CD4-positive, alpha-beta T cell treated with Interleukin-12 subunit alpha and Interleukin-12 subunit beta, for 1 hour (primary cell): Measurements from ENCODE around the gene ANKRD22.
"Not testable (repeated sequence)": the region's sequence is repeated elsewhere in the genome, so short reads cannot be mapped to it uniquely, and the experiment has no call there.

Experiments
- DNase-seq: peaks from one replicate; pipeline ENCODE4 v3.0.0-alpha.2; 2020

ANKRD22 gene

DNA sequence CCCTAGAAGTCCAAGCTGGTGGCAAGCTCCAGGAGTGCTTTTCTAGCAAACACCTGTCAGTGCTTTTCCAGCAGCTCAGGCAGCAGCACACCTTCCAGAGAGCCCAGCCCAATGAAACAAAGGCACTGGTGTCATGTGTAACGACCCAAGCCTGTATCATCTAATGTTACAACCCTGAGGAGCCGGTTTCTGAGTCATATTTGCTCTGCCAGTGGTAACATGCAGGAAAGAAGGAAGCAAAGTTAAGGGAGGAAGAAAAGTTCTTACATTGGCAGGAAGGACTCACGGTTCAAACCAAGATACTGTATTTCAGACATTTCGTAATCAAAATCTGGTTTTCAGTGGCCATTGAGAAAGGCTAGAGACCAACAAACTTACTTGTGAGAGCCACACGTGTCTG is at the start of gene ANKRD22:
ANKRD22 (minus strand) TSS at position 139 of the 400 bp plus-strand sequence. CDS start 237 bp downstream, outside the sequence.
- no peak for DNase-seq

DNA sequence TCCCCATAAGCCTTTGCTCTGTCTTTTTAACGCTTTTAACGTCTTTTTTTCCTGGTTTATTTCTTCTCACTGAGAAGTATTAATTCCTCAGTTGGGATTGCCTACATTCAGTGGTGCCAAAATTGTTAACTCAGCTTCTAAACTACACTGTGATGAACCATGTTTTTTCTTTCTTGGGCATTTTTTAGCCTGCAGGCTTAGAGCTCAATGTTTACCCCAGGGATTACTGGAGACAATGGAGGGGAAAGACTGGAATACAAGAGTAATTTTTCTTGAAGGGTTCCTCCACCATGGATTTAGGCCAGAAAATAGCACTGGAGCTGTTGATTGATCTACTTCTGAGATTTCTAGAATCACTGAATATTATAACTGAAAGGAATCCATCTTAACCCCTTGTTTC is 48.2 kb upstream of the ANKRD22 start:
- no peak for DNase-seq

DNA sequence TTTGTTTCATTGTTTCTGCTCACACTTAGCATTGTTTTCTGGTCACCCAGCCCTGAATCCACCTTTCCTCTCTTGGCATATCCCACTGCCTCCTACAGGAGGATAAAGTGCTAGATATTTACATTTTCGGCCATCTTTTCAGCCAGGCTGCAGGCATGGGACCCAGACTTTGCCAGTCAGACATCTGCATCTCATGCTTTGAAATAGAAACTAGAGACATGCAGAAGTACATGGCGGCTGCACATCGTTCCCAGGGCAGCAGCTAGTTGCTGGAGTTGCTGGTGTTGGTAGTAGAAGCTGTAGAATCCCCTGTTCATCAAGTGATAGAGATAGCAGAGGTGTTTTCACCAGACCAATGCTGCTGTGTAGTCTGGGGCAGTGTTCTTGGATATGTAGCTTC is 47.1 kb upstream of the ANKRD22 start:
- no peak for DNase-seq

DNA sequence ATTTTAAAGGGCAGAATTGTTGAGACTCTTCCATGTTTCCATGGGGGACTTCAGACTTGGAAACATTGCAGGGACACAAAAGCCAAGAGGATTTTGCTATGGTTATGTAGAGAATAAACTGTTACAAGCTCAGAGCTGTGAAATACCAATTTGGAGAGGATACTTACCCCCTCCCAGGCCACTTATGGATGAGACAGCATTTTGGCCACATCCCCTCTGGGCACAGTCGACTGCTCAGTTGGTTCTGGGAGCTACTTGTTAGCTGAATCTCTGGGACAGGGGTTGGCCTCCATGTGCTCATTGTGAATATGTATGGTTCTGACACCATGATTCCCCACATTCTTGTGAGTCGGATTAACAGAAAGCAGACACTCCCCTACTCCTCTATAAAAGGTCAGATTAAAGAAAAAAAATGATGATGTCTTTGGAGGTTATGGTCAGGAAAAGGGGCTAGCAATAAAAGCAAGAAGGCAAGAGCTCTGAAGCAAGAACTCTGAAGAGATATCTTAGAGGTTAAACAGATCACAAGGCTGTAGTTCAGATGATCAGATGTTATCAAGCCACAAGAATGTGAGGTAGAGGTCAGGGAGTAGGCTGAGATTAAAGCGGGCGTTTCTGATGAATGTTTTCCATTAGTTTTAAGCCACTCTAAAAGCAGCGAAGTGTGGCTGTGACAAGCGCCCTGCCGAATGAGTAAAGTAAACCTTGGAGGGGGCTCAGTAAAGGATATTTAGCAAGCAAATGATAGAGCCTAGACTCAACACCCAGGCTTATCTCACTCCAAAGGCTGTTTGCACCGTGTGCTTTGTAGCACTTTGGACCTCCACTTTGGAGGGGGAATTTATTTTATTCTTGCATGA is 45.6 kb upstream of the ANKRD22 start:
- DNase-seq: no peak

DNA sequence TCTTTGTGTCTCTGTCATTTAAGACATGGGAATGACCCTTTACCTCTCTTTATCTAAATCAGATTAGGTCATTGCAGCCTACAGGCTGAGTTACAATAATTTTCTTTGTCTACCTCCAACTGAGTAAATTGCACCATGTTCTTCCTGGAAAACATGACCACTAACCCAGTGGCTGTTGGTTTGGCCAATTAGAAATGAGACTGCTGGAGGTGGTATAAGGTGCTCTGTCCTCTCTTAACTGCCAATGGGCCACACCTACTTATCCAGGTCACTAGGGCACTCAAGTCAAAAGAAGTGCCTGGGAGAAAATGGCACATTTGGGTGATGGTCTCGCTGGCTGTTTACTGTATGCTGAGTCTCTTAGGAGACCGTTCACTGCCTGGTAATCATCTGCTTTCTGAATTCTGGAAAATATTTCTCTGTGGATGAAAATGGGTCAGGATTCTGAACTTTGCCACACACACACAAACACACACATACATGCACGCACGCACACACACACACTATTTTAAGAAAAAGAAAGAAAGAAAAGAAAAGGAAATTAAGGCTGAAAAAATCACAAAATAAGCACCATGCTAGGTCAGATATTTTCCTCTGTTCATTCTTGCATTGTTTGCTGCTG is 44.8 kb upstream of the ANKRD22 start:
- no peak for DNase-seq

DNA sequence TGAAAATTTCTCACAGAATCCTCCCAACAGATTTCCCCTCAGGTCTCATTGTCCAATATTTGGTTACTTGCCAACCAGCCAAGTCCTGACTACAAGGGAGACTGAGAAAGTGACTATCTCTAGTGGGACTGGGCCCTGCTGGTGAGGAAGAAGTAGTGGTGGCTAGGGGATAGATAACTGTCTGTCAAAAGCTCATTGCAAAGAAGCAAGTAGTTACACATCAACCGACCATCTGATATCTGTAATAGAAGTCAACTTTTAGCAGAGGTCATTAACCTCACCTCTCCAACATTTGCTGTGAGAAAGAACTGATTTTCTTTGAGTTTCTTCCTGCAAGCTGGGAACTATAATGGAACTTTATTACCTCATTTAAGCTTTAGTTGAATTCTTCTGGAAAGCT is 43.6 kb upstream of the ANKRD22 start:
- DNase-seq: no peak

DNA sequence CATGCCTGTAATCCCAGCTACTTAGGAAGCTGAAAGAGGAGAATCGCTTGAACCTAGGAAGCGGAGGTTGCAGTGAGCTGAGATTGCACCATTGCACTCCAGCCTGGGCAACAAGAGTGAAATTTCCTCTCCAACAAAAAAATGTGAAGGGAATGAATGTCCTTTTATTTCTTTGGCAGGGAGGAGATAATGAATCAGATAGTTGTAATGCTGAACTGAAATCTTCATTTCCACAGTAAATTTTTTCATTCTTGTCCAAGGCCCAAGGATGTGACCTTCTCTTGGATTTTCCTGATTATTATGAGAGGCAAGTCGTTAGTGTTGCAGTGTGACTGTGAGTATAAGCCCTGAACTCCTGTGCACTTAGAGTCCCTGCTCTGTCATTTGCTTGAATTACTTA is 42.0 kb upstream of the ANKRD22 start:
- no peak for DNase-seq

DNA sequence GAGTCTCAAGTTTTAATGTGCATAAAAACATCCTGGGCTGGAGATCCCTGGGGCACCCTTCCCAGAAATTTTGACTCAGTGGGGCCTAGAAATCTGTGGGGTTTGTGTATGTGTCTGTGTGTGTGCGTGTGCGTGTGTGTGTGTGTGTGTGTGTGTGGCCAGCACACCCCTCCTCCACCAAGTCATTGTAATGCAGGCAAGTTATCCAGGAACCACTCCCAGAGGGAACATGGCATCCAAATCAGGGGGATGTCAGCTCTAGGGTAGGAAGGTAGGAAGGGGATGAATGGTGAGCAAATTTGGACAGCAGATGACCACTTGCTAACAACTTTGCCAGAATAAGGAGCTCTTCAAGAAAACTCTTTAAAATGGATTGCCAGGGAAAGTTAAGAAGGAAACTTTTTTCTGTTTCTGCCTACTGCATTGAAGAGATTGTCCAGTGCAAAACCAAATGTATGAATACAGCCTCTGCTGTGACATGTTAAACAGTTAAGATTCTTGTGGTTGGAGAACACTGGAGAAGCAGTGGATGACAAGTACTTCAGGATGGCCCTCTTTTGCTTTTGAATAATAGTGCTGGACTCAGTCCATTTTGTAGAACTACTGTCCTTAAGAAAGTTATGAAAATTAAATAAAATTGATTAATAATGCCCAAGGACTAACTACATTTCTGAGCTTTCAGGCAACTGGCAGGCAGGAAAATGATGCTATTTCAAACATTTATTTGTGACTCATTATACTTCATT is 40.8 kb upstream of the ANKRD22 start:
- DNase-seq: no peak

DNA sequence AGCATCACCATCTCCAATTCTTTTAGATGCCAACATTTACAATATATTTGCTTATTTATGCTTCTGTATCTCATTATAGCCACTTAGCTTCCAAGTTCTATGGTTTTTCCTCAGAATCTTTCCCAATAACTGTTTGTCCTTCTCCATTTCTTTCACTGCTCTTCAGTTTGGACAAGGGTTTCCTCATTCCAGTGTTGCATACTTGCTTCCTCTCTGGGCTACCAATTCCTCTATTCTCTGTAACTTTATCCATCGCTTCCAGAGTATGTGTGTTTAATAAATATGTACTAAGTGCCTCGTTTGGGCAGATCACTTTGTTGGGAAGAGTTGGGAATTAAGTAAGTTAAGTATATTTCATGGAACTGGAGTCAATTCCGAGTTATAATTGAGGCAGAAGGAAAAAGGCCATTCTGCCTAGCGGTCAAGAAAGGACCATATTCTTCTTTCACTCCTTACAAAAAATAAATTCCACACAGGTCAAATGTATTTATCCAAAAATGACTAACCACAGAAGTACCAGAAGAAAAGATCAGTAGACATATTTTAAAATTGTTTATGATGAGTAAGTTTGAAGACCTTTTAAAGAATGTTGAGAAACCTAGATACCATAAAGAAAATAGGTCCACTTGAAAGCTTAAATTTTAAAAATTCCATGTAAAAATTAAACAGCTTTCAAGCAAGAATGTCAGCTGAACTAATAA is 39.2 kb upstream of the ANKRD22 start:
- DNase-seq: no peak

DNA sequence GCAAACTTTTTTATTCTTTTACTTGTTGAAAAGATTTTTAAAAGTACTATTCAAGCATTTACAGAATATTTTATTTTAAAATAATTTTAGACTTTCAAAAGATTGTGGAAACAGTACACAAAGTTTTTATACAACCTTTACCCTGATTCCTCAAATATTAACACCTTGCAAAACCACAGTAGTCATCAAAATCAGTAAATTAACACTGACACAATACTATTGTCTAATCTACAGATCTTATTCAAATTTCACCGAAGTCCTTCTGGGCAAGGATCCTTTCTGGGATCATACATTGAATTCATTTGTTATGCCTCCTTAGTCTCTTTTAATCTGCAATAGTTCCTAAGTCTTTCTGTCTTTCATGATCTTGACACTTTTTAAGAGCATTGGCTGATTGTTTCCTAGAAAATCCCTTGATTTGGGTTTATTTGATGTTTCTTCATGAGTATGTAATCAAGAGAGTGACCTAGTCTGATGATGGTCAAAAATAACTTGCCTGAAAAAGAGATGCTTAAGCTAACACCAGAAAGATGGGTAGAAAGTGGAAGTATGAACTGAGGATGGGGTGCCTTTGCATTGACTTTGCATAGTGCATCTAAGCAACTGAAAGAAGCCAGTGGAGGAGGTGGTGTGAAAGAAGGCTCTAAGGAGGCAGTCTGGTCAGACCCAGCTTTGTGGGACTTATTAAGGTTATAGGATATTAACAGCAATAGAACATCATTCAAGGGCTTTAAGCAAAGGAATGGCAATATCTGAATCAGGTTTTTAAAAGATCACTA is 38.1 kb upstream of the ANKRD22 start:
- DNase-seq: no peak

DNA sequence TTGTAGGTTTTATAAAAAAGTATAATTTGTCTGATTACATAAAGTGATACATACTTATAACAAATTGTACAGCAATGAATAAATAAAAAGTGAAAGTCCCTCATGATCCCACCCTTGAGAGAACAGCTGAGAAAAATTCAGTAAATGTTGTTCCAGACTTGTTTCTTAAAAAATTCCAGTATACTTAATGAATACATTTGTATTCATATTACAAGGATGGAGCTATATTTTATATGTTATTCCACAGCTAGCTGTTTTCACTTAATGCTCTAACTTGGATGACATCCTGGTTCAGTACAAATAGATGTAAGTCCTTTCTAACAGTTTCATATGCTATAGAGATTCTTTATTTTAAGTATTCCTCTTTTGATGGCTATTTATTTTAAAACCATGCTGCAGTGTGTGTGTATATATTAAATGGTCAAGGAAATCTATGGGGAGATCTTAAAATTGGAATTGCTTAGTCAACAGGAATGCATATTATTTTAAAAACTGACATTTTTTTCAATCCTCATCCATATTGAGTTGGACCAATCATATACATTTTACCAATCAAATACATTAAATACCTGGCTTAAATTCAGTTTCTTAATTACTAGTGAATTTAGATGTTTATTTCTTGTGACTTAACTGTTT is 37.3 kb upstream of the ANKRD22 start:
- DNase-seq: no peak

DNA sequence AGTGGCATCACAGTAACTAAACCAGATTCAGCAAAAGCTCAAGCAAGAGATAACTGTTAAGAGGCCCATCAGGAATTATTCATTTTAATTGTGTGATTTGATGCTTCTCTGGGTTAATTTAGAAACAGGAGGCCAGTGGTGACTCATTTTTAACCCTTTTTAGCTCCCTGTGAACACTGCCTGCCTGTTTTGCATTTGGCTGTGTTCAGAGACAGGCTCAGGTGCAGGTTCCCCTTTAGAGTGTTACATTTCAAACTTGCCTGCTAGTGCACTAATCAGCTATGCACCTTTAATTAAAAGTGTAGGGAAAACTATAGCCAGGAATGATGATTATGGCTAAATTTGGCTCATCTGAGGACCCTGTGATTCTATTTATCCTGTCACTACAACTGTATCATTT is 34.9 kb upstream of the ANKRD22 start:
- DNase-seq: no peak

DNA sequence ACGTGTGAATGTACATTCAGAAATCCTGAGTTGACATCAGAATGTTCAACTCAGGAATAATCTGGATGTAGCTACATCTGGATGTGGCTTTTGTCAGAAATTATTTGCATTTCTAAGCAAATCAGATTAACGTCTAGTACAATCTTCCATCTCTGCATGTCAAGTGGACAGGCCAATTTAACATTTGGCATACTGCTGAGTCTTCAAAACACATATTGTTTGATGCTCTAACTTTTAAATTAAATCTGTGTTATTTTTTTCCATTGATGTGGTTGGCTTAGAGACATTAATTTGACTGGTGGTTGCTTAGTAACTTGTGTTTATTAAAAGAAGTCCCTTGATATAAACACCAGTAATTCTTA is 31.8 kb upstream of the ANKRD22 start:
- DNase-seq: peak; percentile 42

DNA sequence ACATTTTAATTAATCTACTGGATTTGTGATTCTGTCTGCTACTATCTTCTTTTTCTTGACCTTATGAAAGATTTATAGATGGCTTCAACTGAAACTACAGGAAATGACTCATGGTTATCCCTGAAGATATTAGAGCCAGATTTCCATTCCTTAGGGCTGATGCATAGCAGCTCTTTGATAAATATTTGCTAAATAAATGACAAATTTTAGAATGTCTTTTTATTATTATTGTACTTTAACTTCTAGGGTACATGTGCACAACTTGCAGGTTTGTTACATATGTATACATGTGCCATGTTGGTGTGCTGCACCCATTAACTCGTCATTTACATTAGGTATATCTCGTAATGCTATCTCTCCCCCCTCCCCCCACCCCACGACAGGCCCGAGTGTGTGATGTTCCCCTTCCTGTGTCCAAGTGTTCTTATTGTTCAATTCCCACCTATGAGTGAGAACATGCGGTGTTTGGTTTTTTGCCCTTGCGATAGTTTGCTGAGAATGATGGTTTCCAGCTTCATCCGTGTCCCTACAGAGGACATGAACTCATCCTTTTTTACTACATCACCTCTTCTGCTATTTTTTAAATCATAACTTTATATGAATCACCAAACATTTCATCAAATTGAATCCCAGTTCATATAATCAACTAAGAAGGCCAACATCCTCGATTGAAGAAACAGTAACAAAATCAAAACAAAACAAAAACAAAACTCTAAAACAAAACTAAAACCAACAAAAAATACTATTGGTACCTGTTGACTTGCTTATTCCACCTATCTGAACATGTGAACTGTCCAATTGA is 31.2 kb upstream of the ANKRD22 start:
- DNase-seq: not testable (repeated sequence)

DNA sequence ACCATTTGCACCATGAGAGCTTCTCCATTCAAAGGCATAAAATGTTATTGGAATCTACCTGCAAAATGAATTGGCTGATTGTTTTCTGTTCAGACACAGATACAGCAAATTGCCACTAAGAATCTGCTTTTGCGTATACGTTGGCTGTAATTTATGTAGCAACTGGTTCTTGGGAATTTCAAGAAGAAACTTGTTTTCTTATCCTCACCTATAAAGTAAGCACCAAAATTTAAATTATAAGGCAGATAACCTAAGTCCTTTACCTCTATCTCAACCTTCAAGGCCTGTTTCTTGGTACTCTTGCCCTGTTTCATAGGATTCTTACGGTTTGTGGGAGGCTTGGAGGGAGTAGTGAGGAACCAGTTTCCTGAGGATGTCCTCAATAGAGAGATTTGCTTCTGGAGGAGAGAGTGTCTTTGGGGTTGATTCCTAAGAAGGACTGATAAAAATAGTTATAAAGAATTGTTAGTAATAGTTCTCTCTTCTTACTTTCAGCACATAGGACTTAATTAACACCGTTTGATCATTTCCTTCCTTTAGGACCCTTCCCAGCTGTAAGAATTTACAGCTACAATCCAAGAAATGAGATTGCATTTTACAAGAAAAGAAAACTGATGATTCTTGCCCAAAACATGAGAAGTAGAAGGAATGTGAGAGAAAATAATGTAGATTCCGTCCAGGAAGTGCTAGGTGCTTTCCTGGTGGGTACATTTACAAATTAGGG is 30.4 kb upstream of the ANKRD22 start:
- no peak for DNase-seq

DNA sequence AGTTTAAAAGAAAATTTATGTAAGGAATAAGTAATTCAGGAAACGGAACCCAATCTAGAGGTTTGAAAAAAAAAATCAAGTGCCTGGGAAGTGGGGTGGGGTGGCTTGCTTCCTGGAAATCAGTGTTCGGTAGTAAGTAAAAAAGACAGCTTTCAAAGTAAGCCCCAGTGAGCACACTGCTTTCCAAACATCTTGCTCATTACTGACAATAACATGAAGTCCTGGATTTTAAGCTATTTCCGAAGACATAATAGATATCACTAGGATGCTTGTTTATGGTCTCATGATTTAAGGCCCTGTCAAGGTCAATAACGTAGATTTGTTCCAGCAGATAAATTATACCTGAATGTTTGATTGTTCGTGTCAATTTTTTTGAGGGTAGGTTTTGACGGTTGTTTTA is 29.7 kb upstream of the ANKRD22 start:
- DNase-seq: no peak

DNA sequence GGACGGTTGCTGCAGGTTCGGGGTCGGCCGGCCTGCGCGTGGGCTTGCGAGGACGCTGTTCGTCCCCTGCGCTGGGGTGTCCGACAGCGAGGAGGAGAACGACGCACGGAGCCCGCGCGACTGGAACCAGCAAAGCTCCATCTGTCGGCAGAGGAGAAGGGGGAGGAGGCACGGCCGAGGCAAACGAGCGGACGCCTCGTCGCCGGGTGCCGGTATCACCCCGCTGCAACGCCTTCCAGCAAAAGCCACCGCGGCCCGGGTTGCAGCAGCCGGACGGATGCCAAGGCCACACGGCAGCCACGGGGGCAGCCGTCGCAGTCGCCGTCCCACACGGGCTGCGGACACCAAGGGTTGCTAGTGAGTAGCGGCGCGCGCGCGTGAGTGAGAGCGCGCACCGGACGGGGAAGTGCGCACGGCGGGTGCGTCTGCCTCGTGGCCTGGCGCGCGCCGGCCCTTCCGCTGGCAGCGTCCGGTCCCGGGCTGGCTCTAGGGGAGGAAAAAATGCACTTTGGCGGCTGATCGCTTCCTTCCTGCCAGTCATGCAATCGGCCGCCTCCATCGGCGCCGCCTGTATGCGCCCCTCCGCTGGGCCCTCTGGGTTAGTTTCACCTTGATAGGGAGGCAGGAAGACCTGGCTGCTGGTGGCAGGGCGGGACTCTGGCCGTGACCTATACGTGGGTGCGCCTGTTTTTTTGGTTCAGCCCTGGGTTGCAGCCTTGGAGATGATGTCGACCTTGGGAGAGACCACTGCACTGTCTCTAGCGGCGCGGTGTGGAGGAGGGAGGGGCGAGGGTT is 28.8 kb upstream of the ANKRD22 start:
- peak; percentile 69 for DNase-seq

DNA sequence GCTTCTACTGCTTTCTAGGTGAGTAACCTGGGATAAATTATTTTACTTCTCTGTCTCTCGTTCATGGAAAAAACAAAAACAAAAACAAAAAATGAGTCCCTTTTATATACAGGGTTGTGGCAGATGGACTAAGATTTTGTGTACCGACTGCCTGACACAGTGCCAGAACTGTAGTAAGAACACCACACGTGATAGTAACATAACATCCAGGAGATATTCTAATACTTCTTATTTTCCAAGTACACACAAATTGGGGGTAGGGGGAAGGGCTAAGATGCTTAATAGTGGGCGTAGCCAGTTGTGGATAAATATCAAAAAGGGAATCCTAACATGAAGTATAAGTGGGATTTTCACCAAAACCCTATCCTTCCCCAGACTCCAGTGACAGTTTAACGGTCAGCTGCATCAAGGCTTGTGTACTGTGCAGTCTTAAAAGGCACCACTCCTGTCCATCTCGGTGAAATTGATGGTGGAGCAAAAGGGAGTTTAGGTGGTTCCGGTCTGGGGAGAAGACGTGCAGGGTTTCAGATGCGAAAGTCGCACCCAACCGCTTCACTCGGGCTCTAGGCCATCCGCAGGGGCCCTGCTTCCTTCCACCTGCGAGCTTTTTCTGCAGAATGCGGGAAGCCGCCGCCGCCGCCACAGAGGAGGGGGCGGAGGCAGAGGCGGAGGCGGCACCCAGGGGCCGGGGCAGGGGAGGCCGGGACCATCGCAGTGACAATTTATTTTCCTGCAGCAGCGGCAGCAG is 28.1 kb upstream of the ANKRD22 start, which contains the start of gene STAMBPL1:
STAMBPL1 (plus strand) TSS at position 712 of the 748 bp plus-strand sequence. CDS start 21,464 bp downstream, outside the sequence.
- peak; percentile 74 for DNase-seq

DNA sequence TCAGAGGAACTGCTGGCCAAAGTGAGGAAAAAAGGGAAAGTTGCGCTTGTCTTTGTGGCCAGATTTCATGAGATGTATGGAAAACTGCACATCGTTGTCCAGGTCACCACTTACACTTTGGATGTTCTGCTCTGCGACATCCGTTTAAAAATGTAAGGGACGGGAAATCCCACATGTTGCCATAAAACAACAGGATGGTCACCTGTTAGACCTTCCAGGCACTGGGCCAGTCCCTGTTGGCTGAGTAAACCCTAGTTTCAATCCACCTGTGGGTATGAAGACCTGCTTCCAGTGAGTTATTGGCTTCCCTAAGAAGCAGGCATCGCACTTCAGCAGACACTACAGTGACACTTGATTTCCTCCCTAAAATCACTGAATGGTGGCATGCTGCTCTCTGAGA is 25.7 kb upstream of the ANKRD22 start:
- DNase-seq: no peak
